ENCODE measurements around the gene SEMA5B.

The SEMA5B gene

GRCh38 chr3:122890077-122890719 lies 137.4 kb downstream of the SEMA5B start:
- H3K36me3 ChIP-seq (ENCODE audit: control insufficient read depth, insufficient read depth, low read length), result no peaks in the 10 kb centered on the region
- H3K9me3 ChIP-seq (ENCODE audit: control insufficient read depth, low read length), result no peaks in the 10 kb centered on the region
- whole genome bisulfite sequencing, 2 experiments (ENCODE audit: insufficient coverage in 2 of 2), result 80 to 96% methylated on average over 2 to 3 of the region's 6 CpGs
- peak overlapping the region; percentile 54 for H3K27ac ChIP-seq (ENCODE audit: low read depth, low read length, severe bottlenecking)
- no peak overlapping the region for H3K4me3 ChIP-seq (ENCODE audit: extremely low read depth, insufficient read depth, low read length, poor library complexity, severe bottlenecking)
- peaks cover 17% of the 10 kb centered on the region for H3K4me1 ChIP-seq (ENCODE audit: control insufficient read depth, insufficient read depth, low read length, poor library complexity, severe bottlenecking)

GRCh38 chr3:122886946-122887345 lies 140.6 kb downstream of the SEMA5B start:
- H3K4me1 ChIP-seq (ENCODE audit: control insufficient read depth, insufficient read depth, low read length, poor library complexity, severe bottlenecking), result peaks cover 12% of the 10 kb centered on the region
- H3K27ac ChIP-seq (ENCODE audit: low read depth, low read length, severe bottlenecking), result no peak overlapping the region
- no peak overlapping the region for H3K4me3 ChIP-seq (ENCODE audit: extremely low read depth, insufficient read depth, low read length, poor library complexity, severe bottlenecking)
- WGBS, 2 experiments (ENCODE audit: insufficient coverage in 2 of 2), result 83 to 92% methylated on average over 2 of the region's 4 CpGs
- no peaks in the 10 kb centered on the region for H3K36me3 ChIP-seq (ENCODE audit: control insufficient read depth, insufficient read depth, low read length)
- H3K9me3 ChIP-seq (ENCODE audit: control insufficient read depth, low read length), result no peaks in the 10 kb centered on the region

GRCh38 chr3:122886251-122886650 lies 141.3 kb downstream of the SEMA5B start:
- H3K27ac ChIP-seq (ENCODE audit: low read depth, low read length, severe bottlenecking), result no peak overlapping the region
- H3K9me3 ChIP-seq (ENCODE audit: control insufficient read depth, low read length), result no peaks in the 10 kb centered on the region
- no peaks in the 10 kb centered on the region for H3K36me3 ChIP-seq (ENCODE audit: control insufficient read depth, insufficient read depth, low read length)
- H3K4me3 ChIP-seq (ENCODE audit: extremely low read depth, insufficient read depth, low read length, poor library complexity, severe bottlenecking), result no peak overlapping the region
- peaks cover 12% of the 10 kb centered on the region for H3K4me1 ChIP-seq (ENCODE audit: control insufficient read depth, insufficient read depth, low read length, poor library complexity, severe bottlenecking)
- WGBS, 2 experiments (ENCODE audit: insufficient coverage in 2 of 2), result 89 to 97% methylated on average over 3 of the region's 4 CpGs

- no CpG with 5 or more reads among the region's 2 CpGs for WGBS, 2 experiments (ENCODE audit: insufficient coverage in 2 of 2)
- no peaks in the 10 kb centered on the region for H3K9me3 ChIP-seq (ENCODE audit: control insufficient read depth, low read length)
- no peaks in the 10 kb centered on the region for H3K4me1 ChIP-seq (ENCODE audit: control insufficient read depth, insufficient read depth, low read length, poor library complexity, severe bottlenecking)
- no peaks in the 10 kb centered on the region for H3K36me3 ChIP-seq (ENCODE audit: control insufficient read depth, insufficient read depth, low read length)
- no peak overlapping the region for H3K27ac ChIP-seq (ENCODE audit: low read depth, low read length, severe bottlenecking)
- H3K4me3 ChIP-seq (ENCODE audit: extremely low read depth, insufficient read depth, low read length, poor library complexity, severe bottlenecking), result no peak overlapping the region
Measured at GRCh38 chr3:122882361-122882947, 145.1 kb downstream of the SEMA5B start.

- 73 to 83% methylated on average over 1 of the region's 4 CpGs for WGBS, 2 experiments (ENCODE audit: insufficient coverage in 2 of 2)
- no peaks in the 10 kb centered on the region for H3K9me3 ChIP-seq (ENCODE audit: control insufficient read depth, low read length)
- no peak overlapping the region for H3K27ac ChIP-seq (ENCODE audit: low read depth, low read length, severe bottlenecking)
- H3K36me3 ChIP-seq (ENCODE audit: control insufficient read depth, insufficient read depth, low read length), result no peaks in the 10 kb centered on the region
- no peaks in the 10 kb centered on the region for H3K4me1 ChIP-seq (ENCODE audit: control insufficient read depth, insufficient read depth, low read length, poor library complexity, severe bottlenecking)
- H3K4me3 ChIP-seq (ENCODE audit: extremely low read depth, insufficient read depth, low read length, poor library complexity, severe bottlenecking), result no peak overlapping the region
Measured at GRCh38 chr3:122880624-122881023, 146.9 kb downstream of the SEMA5B start.

- H3K36me3 ChIP-seq (ENCODE audit: control insufficient read depth, insufficient read depth, low read length), result no peaks in the 10 kb centered on the region
- H3K4me1 ChIP-seq (ENCODE audit: control insufficient read depth, insufficient read depth, low read length, poor library complexity, severe bottlenecking), result no peaks in the 10 kb centered on the region
- H3K4me3 ChIP-seq (ENCODE audit: extremely low read depth, insufficient read depth, low read length, poor library complexity, severe bottlenecking), result no peak overlapping the region
- H3K27ac ChIP-seq (ENCODE audit: low read depth, low read length, severe bottlenecking), result no peak overlapping the region
- WGBS, 2 experiments (ENCODE audit: insufficient coverage in 2 of 2), result 93 to 100% methylated on average over 1 of the region's 4 CpGs
- no peaks in the 10 kb centered on the region for H3K9me3 ChIP-seq (ENCODE audit: control insufficient read depth, low read length)
Measured at GRCh38 chr3:122880173-122880572, 147.4 kb downstream of the SEMA5B start.

- Histone ChIP-seq H3K36me3 (ENCODE audit: control insufficient read depth, insufficient read depth, low read length) (no peaks in the 10 kb centered on the region), H3K4me1 (ENCODE audit: control insufficient read depth, insufficient read depth, low read length, poor library complexity, severe bottlenecking) (no peaks in the 10 kb centered on the region), H3K9me3 (ENCODE audit: control insufficient read depth, low read length) (no peaks in the 10 kb centered on the region), H3K27ac (ENCODE audit: low read depth, low read length, severe bottlenecking) (no peak overlapping the region), H3K4me3 (ENCODE audit: extremely low read depth, insufficient read depth, low read length, poor library complexity, severe bottlenecking) (no peak overlapping the region)
Measured at GRCh38 chr3:122875547-122876127, 151.9 kb downstream of the SEMA5B start.

- Histone ChIP-seq H3K4me3 (ENCODE audit: extremely low read depth, insufficient read depth, low read length, poor library complexity, severe bottlenecking) (no peak overlapping the region), H3K4me1 (ENCODE audit: control insufficient read depth, insufficient read depth, low read length, poor library complexity, severe bottlenecking) (no peaks in the 10 kb centered on the region), H3K27ac (ENCODE audit: low read depth, low read length, severe bottlenecking) (no peak overlapping the region), H3K36me3 (ENCODE audit: control insufficient read depth, insufficient read depth, low read length) (no peaks in the 10 kb centered on the region), H3K9me3 (ENCODE audit: control insufficient read depth, low read length) (no peaks in the 10 kb centered on the region)
- 89 to 97% methylated on average over 6 to 9 of the region's 9 CpGs for WGBS, 2 experiments (ENCODE audit: insufficient coverage in 2 of 2)
Measured at GRCh38 chr3:122873741-122874515, 153.6 kb downstream of the SEMA5B start.

GRCh38 chr3:122868322-122868721 lies 159.2 kb downstream of the SEMA5B start:
- Histone ChIP-seq H3K4me1 (ENCODE audit: control insufficient read depth, insufficient read depth, low read length, poor library complexity, severe bottlenecking) (no peaks in the 10 kb centered on the region), H3K36me3 (ENCODE audit: control insufficient read depth, insufficient read depth, low read length) (peaks cover 9% of the 10 kb centered on the region), H3K27ac (ENCODE audit: low read depth, low read length, severe bottlenecking) (no peak overlapping the region), H3K9me3 (ENCODE audit: control insufficient read depth, low read length) (no peaks in the 10 kb centered on the region), H3K4me3 (ENCODE audit: extremely low read depth, insufficient read depth, low read length, poor library complexity, severe bottlenecking) (no peak overlapping the region)

- no peaks in the 10 kb centered on the region for H3K9me3 ChIP-seq (ENCODE audit: control insufficient read depth, low read length)
- no peak overlapping the region for H3K4me3 ChIP-seq (ENCODE audit: extremely low read depth, insufficient read depth, low read length, poor library complexity, severe bottlenecking)
- H3K4me1 ChIP-seq (ENCODE audit: control insufficient read depth, insufficient read depth, low read length, poor library complexity, severe bottlenecking), result no peaks in the 10 kb centered on the region
- no peak overlapping the region for H3K27ac ChIP-seq (ENCODE audit: low read depth, low read length, severe bottlenecking)
- H3K36me3 ChIP-seq (ENCODE audit: control insufficient read depth, insufficient read depth, low read length), result peaks cover 9% of the 10 kb centered on the region
Measured at GRCh38 chr3:122864498-122864897, 163.1 kb downstream of the SEMA5B start.

GRCh38 chr3:122862381-122862780 lies 165.2 kb downstream of the SEMA5B start:
- H3K4me3 ChIP-seq (ENCODE audit: extremely low read depth, insufficient read depth, low read length, poor library complexity, severe bottlenecking), result no peak overlapping the region
- peaks cover 9% of the 10 kb centered on the region for H3K36me3 ChIP-seq (ENCODE audit: control insufficient read depth, insufficient read depth, low read length)
- no peaks in the 10 kb centered on the region for H3K4me1 ChIP-seq (ENCODE audit: control insufficient read depth, insufficient read depth, low read length, poor library complexity, severe bottlenecking)
- no peak overlapping the region for H3K27ac ChIP-seq (ENCODE audit: low read depth, low read length, severe bottlenecking)
- no peaks in the 10 kb centered on the region for H3K9me3 ChIP-seq (ENCODE audit: control insufficient read depth, low read length)
